SK-N-SH (cell line): ENCODE measurements around the gene SMCO4. TPM values are rescaled to one million over a fixed set of nuclear protein-coding genes. Genes with fewer than 3 reads are reported as not detected.

ENCODE experiments used
- CTCF ChIA-PET: fragments of 300-600, 350-600 bp; formaldehyde crosslinking; extraction: SDS; loops from one replicate; lab custom pipeline; 2021; lab: Yijun Ruan, JAX
- POLR2A ChIA-PET: fragments of 350-600 bp; sonication (Branson Sonifier 250); formaldehyde crosslinking; extraction: SDS; loops from one replicate; lab custom pipeline; 2020; ENCODE audit warnings: antibody characterized with exemption, inconsistent platforms; lab: Yijun Ruan, JAX
- DNase-seq: peaks from one replicate; pipeline ENCODE4 v3.0.0; 2012
- H2AFZ ChIP-seq: fragments of 200-600 bp; sonication (generic); 2 replicates; pipeline ENCODE4 v1.8.1; 2016; ENCODE audit warnings: antibody characterized with exemption, mild to moderate bottlenecking, low read depth
- H3F3A ChIP-seq: fragments of 200-600 bp; sonication (generic); replicated peaks from 2 replicates; pipeline ENCODE3; 2016; ENCODE audit warnings: antibody characterized with exemption, mild to moderate bottlenecking; ENCODE audit not compliant: insufficient read depth
- H3K27ac ChIP-seq, 2 experiments: fragments of 200-500 bp in 1 of 2; fragments of 200-600 bp in 1 of 2; sonication (Bioruptor generic) in 1 of 2; sonication (generic), shearing (Covaris generic) in 1 of 2; 2 replicates each; pipeline versions ENCODE4 v1.5.1 to v1.6.1; 2014 to 2016; ENCODE audit warnings: low read depth in 2 of 2, inconsistent platforms in 1 of 2, low read length in 1 of 2, mild to moderate bottlenecking in 1 of 2, mixed read lengths in 1 of 2
- H3K27me3 ChIP-seq: fragments of 200-600 bp; sonication (generic), shearing (Covaris generic); 2 replicates; pipeline ENCODE4 v1.6.1; 2016; ENCODE audit warnings: mixed run types; ENCODE audit not compliant: insufficient read depth
- H3K36me3 ChIP-seq, 2 experiments: fragments of 200-500 bp in 1 of 2; fragments of 200-600 bp in 1 of 2; sonication (Bioruptor generic) in 1 of 2; sonication (generic) in 1 of 2; replicated peaks in 1 of 2; 2 replicates each; pipeline versions ENCODE3 to v1.5.1; 2014 to 2016; ENCODE audit warnings: low read length in 1 of 2, mild to moderate bottlenecking in 1 of 2; ENCODE audit not compliant: insufficient read depth in 2 of 2, control insufficient read depth in 1 of 2
- H3K4me1 ChIP-seq, 2 experiments: fragments of 200-500 bp in 1 of 2; fragments of 200-600 bp in 1 of 2; sonication (Bioruptor generic) in 1 of 2; sonication (generic), shearing (Covaris generic) in 1 of 2; 2 replicates each; pipeline versions ENCODE4 v1.5.1 to v1.6.1; 2014 to 2016; ENCODE audit warnings: low read depth in 1 of 2, low read length in 1 of 2, mixed run types in 1 of 2; ENCODE audit not compliant: insufficient read depth in 2 of 2, control insufficient read depth in 1 of 2
- H3K4me2 ChIP-seq: fragments of 200-600 bp; sonication (generic), shearing (Covaris generic); 2 replicates; pipeline ENCODE4 v1.6.1; 2017; ENCODE audit warnings: mixed run types
- H3K4me3 ChIP-seq, 2 experiments: fragments of 200-500 bp in 1 of 2; fragments of 200-600 bp in 1 of 2; sonication (Bioruptor generic) in 1 of 2; sonication (generic), shearing (Covaris generic) in 1 of 2; 2 replicates each; pipeline versions ENCODE4 v1.5.1 to v1.8.1; 2014 to 2016; ENCODE audit warnings: low read depth in 2 of 2, inconsistent platforms in 1 of 2, low read length in 1 of 2, mild to moderate bottlenecking in 1 of 2, mixed read lengths in 1 of 2, moderate library complexity in 1 of 2
- H3K79me2 ChIP-seq: fragments of 200-600 bp; sonication (generic); 2 replicates; pipeline ENCODE4 v1.8.1; 2017; ENCODE audit warnings: mild to moderate bottlenecking; ENCODE audit not compliant: insufficient read depth
- H3K9ac ChIP-seq: fragments of 200-600 bp; sonication (generic); 2 replicates; pipeline ENCODE4 v1.6.1; 2017; ENCODE audit warnings: mixed run types
- H3K9me2 ChIP-seq: fragments of 200-600 bp; sonication (generic); 2 replicates; pipeline ENCODE4 v1.6.1; 2017; ENCODE audit warnings: mixed run types
- H3K9me3 ChIP-seq: fragments of 200-600 bp; sonication (generic); 2 replicates; pipeline ENCODE4 v1.6.1; 2017; ENCODE audit warnings: mixed run types, mild to moderate bottlenecking, moderate library complexity
- H4K20me1 ChIP-seq: fragments of 200-600 bp; sonication (generic); 2 replicates; pipeline ENCODE4 v1.6.1; 2017; ENCODE audit warnings: mild to moderate bottlenecking, mixed run types; ENCODE audit not compliant: insufficient read depth
- EP300 ChIP-seq, 2 experiments: IDR thresholded peaks; 2 replicates each; pipeline versions ENCODE4 v1.4.0 to v1.6.1; 2012; ENCODE audit warnings: borderline replicate concordance in 1 of 2, low read depth in 1 of 2, low read length in 1 of 2
- EZH2phosphoT487 ChIP-seq: fragments of 200-600 bp; sonication (generic); IDR thresholded peaks from 2 replicates; pipeline ENCODE4 v1.6.1; 2017; ENCODE audit warnings: low read depth, mixed run types, mild to moderate bottlenecking, antibody characterized with exemption, moderate library complexity, borderline replicate concordance
- FOXJ3 ChIP-seq: sonication (generic); formaldehyde crosslinking; IDR thresholded peaks from 2 replicates; pipeline ENCODE4 v1.5.1; 2020; ENCODE audit warnings: mild to moderate bottlenecking, missing genetic modification reagents
- JUND ChIP-seq: IDR thresholded peaks from 2 replicates; pipeline ENCODE4 v1.4.0; 2012
- MEF2A ChIP-seq: IDR thresholded peaks from 2 replicates; pipeline ENCODE4 v1.4.0; 2012; ENCODE audit warnings: low read depth, borderline replicate concordance
- MXI1 ChIP-seq: IDR thresholded peaks from 2 replicates; pipeline ENCODE4 v1.6.1; 2012; ENCODE audit warnings: mild to moderate bottlenecking, low read depth, low read length, improper control_type of control experiment
- NFIC ChIP-seq: IDR thresholded peaks from 2 replicates; pipeline ENCODE4 v1.4.0; 2012; ENCODE audit warnings: borderline replicate concordance
- NRF1 ChIP-seq: IDR thresholded peaks from 2 replicates; pipeline ENCODE4 v1.6.1; 2012; ENCODE audit warnings: low read depth, mild to moderate bottlenecking, low read length
- POLR2AphosphoS5 ChIP-seq: IDR thresholded peaks from 2 replicates; pipeline ENCODE4 v1.6.1; 2012; ENCODE audit warnings: low read depth, low read length
- RAD21 ChIP-seq: IDR thresholded peaks from 2 replicates; pipeline ENCODE4 v1.6.1; 2012; ENCODE audit warnings: mild to moderate bottlenecking, low read length
- SIN3A ChIP-seq: IDR thresholded peaks from 2 replicates; pipeline ENCODE4 v1.6.1; 2012; ENCODE audit warnings: low read depth, mild to moderate bottlenecking, low read length, moderate library complexity, borderline replicate concordance
- SMC3 ChIP-seq: IDR thresholded peaks from 2 replicates; pipeline ENCODE4 v1.6.1; 2012; ENCODE audit warnings: low read depth, low read length, improper control_type of control experiment
- TAF1 ChIP-seq: IDR thresholded peaks from 2 replicates; pipeline ENCODE4 v1.6.1; 2012; ENCODE audit warnings: low read depth, mild to moderate bottlenecking, low read length, moderate library complexity, borderline replicate concordance
- TCF12 ChIP-seq: IDR thresholded peaks from 2 replicates; pipeline ENCODE4 v1.4.0; 2012
- WGBS: methylation state at CpG from one replicate; pipeline ENCODE4 v1.1.6; 2017; ENCODE audit warnings: low lambda C conversion rate; 5-methylcytosine and 5-hydroxymethylcytosine counted together
- polyA plus RNA-seq, 3 experiments: library from polyadenylated mRNA; depleted of rRNA; stranded (reverse); fragments of >200 nt; gene quantifications; 2 replicates each; pipeline ENCODE4 v1.2.3, GENCODE V29; 2012
- TF ChIP-seq, protein P1 (sequence below): IDR thresholded peaks from 2 replicates; pipeline ENCODE4; 2012
- TF ChIP-seq, protein P2 (sequence below): fragments of 200-600 bp; sonication (generic); IDR thresholded peaks from 2 replicates; pipeline ENCODE4 v1.6.1; 2017; ENCODE audit warnings: antibody characterized with exemption, mild to moderate bottlenecking, moderate library complexity
- TF ChIP-seq, protein P3 (sequence below): fragments of 150-350 bp; IDR thresholded peaks from 2 replicates; pipeline ENCODE4 v1.6.1; 2016; ENCODE audit warnings: mild to moderate bottlenecking, low read depth, low read length

SMCO4 gene
- polyA plus RNA-seq, 1 of the 3 experiments (the other 2 are of a cell fraction) = 9.0 TPM

- Histone ChIP-seq H3K4me2 (no peak overlapping the region), H3K4me3 (no peak overlapping the region), H3K36me3 (no peaks in the 10 kb centered on the region), H3F3A (no peaks in the 10 kb centered on the region), H3K79me2 (no peaks in the 10 kb centered on the region), H3K9ac (no peak overlapping the region), H3K4me1 (no peaks in the 10 kb centered on the region)
- ChIA-PET CTCF (interaction anchor here (0.8 to 1.8 kb wide), 4 partner anchors 8 to 298 kb away, joined by 3 to 7 read pairs (median 4); no protein-coding TSS in a partner anchor), POLR2A (no interaction called here)
- DNase-seq = no peak
- WGBS = 88% methylated on average over 5 of the region's 5 CpGs
- TF ChIP-seq RAD21 = no peak
- TF ChIP-seq, all 33 proteins: peak for 0
- no peaks in the 10 kb centered on the region for H3K9me3 ChIP-seq
- no peak overlapping the region for H3K27ac ChIP-seq
- no peaks in the 10 kb centered on the region for H3K27me3 ChIP-seq
- no peaks in the 10 kb centered on the region for H3K9me2 ChIP-seq
- no peaks in the 10 kb centered on the region for H4K20me1 ChIP-seq
- no peak overlapping the region for H2AFZ ChIP-seq
These were observed 10.4 kb downstream of the SMCO4 start for GRCh38 chr11:93532806-93533205.

DNA sequence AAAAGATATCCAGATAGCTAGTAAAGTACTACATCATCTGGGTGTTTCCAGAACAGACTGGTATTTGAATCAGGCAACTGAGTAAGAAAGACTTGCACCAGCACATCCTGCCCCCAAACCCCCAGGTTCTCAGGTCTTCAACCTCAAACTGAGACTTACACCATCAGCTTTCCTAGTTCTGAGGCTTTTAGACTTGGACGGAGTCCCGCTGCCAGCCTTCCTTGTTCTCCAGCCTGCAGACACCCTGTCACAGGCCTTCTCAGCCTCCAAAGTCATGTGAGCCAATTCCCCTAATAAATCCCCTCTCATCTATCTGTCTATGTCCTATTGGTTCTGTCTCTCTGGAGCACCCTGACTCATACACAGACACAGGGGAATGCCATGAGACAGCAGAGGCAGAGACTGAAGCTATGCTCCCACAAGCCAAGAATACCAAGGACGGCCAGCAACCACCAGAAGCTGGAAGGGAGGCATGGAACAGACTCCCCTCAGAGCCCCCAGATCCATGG, 10.9 kb downstream of the SMCO4 start:
- H3K79me2 ChIP-seq = no peaks in the 10 kb centered on the region
- WGBS = 84% methylated on average over 3 of the region's 3 CpGs
- H3K9me3 ChIP-seq = no peaks in the 10 kb centered on the region
- CTCF ChIA-PET = interaction anchor here (1.3 to 1.8 kb wide), 2 partner anchors 9 to 10 kb away, joined by 3 to 4 read pairs; no protein-coding TSS in a partner anchor
- no peaks in the 10 kb centered on the region for H3K36me3 ChIP-seq
- no peak overlapping the region for H2AFZ ChIP-seq
- no peak overlapping the region for H3K4me2 ChIP-seq
- DNase-seq = no peak
- H3K27me3 ChIP-seq = no peaks in the 10 kb centered on the region
- no peak overlapping the region for H3K9ac ChIP-seq
- no peak overlapping the region for H3K27ac ChIP-seq
- no peaks in the 10 kb centered on the region for H3K4me1 ChIP-seq
- TF ChIP-seq POLR2AphosphoS5 = no peak
- no peak for TF ChIP-seq MXI1
- no peak for TF ChIP-seq EZH2phosphoT487
- no peak for TF ChIP-seq SIN3A
- TF ChIP-seq, all 33 proteins: peak for 0
- no peaks in the 10 kb centered on the region for H4K20me1 ChIP-seq
- POLR2A ChIA-PET = no interaction called here
- no peaks in the 10 kb centered on the region for H3F3A ChIP-seq
- no peak overlapping the region for H3K4me3 ChIP-seq
- no peaks in the 10 kb centered on the region for H3K9me2 ChIP-seq

DNA sequence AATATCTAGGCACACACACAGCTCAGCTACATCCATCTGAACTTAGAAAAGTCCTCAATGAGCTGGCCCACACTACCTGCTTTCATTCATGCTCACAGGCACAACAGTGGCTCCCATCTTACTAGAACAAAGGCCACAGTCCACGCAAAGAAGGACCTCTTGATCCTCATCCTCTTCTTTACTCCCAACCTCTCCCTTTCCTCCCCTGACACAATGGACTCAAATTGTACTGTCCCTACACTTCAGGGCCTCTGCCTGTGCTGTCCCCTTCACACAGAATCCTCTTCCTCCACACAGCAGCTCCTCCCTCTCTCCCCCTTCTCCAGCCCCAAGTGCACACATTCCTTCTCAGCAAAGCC, 12.7 kb downstream of the SMCO4 start:
- CTCF ChIA-PET = interaction anchor here (1.4 to 1.9 kb wide), 2 partner anchors 296 to 306 kb away, joined by 3 to 10 read pairs; no protein-coding TSS in a partner anchor
- Histone ChIP-seq H3K4me2 (no peak overlapping the region), H3K9me2 (no peaks in the 10 kb centered on the region), H3K9ac (no peak overlapping the region), H3K79me2 (no peaks in the 10 kb centered on the region), H3K36me3 (no peaks in the 10 kb centered on the region), H3K9me3 (no peaks in the 10 kb centered on the region), H3F3A (no peaks in the 10 kb centered on the region), H3K27me3 (no peaks in the 10 kb centered on the region), H4K20me1 (no peaks in the 10 kb centered on the region), H2AFZ (no peak overlapping the region), H3K27ac (no peak overlapping the region), H3K4me3 (no peak overlapping the region), H3K4me1 (no peaks in the 10 kb centered on the region)
- POLR2A ChIA-PET = no interaction called here
- WGBS = 80% methylated on average over 1 of the region's 1 CpG
- no peak for DNase-seq
- TF ChIP-seq, protein P1, sequence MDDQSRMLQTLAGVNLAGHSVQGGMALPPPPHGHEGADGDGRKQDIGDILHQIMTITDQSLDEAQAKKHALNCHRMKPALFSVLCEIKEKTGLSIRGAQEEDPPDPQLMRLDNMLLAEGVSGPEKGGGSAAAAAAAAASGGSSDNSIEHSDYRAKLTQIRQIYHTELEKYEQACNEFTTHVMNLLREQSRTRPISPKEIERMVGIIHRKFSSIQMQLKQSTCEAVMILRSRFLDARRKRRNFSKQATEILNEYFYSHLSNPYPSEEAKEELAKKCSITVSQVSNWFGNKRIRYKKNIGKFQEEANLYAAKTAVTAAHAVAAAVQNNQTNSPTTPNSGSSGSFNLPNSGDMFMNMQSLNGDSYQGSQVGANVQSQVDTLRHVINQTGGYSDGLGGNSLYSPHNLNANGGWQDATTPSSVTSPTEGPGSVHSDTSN = no peak
- TF ChIP-seq, protein P2, sequence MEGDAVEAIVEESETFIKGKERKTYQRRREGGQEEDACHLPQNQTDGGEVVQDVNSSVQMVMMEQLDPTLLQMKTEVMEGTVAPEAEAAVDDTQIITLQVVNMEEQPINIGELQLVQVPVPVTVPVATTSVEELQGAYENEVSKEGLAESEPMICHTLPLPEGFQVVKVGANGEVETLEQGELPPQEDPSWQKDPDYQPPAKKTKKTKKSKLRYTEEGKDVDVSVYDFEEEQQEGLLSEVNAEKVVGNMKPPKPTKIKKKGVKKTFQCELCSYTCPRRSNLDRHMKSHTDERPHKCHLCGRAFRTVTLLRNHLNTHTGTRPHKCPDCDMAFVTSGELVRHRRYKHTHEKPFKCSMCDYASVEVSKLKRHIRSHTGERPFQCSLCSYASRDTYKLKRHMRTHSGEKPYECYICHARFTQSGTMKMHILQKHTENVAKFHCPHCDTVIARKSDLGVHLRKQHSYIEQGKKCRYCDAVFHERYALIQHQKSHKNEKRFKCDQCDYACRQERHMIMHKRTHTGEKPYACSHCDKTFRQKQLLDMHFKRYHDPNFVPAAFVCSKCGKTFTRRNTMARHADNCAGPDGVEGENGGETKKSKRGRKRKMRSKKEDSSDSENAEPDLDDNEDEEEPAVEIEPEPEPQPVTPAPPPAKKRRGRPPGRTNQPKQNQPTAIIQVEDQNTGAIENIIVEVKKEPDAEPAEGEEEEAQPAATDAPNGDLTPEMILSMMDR = no peak
- TF ChIP-seq TCF12 (no peak), TAF1 (no peak), SIN3A (no peak), RAD21 (no peak), SMC3 (no peak), FOXJ3 (CRISPR knock-in tag) (no peak), MEF2A (no peak), JUND (no peak), NRF1 (no peak), EP300 (IDR thresholded peaks at IDR 0.05; ENCODE audit: borderline replicate concordance in 1 of 2, low read depth in 1 of 2, low read length in 1 of 2) (no peak), EZH2phosphoT487 (no peak), NFIC (no peak)
- TF ChIP-seq, protein P3, sequence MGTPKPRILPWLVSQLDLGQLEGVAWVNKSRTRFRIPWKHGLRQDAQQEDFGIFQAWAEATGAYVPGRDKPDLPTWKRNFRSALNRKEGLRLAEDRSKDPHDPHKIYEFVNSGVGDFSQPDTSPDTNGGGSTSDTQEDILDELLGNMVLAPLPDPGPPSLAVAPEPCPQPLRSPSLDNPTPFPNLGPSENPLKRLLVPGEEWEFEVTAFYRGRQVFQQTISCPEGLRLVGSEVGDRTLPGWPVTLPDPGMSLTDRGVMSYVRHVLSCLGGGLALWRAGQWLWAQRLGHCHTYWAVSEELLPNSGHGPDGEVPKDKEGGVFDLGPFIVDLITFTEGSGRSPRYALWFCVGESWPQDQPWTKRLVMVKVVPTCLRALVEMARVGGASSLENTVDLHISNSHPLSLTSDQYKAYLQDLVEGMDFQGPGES = no peak
